Measurements from ENCODE around the gene NCS1.

GRCh38 chr9:130196643-130197042 is 24.4 kb downstream of the NCS1 start:
- TF ChIP-seq PHF8 (IDR thresholded peaks at IDR 0.05; ENCODE audit: borderline replicate concordance, low read length), result no peak
- TF ChIP-seq DDX20 (tag; IDR thresholded peaks at IDR 0.05; ENCODE audit: low read depth), result no peak
- TF ChIP-seq JUND (IDR thresholded peaks at IDR 0.05; ENCODE audit: borderline replicate concordance, low read depth, low read length), result no peak
- TF ChIP-seq JUND (tag; IDR thresholded peaks at IDR 0.05; ENCODE audit: borderline replicate concordance, low read depth, low read length), result no peak
- TF ChIP-seq ZNF778 (CRISPR knock-in tag; IDR thresholded peaks at IDR 0.05), result no peak
- TF ChIP-seq ZNF140 (CRISPR knock-in tag; IDR thresholded peaks at IDR 0.05), result no peak
- TF ChIP-seq BHLHE40 (IDR thresholded peaks at IDR 0.05; ENCODE audit: low read length), result no peak
- no peak for TF ChIP-seq NFYB (IDR thresholded peaks at IDR 0.05; ENCODE audit: extremely low read depth, insufficient read length)
- no peak for TF ChIP-seq CTCF (IDR thresholded peaks at IDR 0.05 in 2 of 3, conservative IDR thresholded peaks at IDR 0.05 in 1 of 3; ENCODE audit: insufficient read depth in 2 of 3, low read depth in 1 of 3, low read length in 3 of 3)
- TF ChIP-seq ELK1 (CRISPR knock-in tag; IDR thresholded peaks at IDR 0.05), result no peak
- TF ChIP-seq RAD21 (CRISPR knock-in tag; conservative IDR thresholded peaks at IDR 0.05 in 1 of 2, IDR thresholded peaks at IDR 0.05 in 1 of 2), result no peak
- TF ChIP-seq ARID2 (IDR thresholded peaks at IDR 0.05), result no peak

Data from K562 (cell line).